LNCaP clone FGC (cell line): Measurements from ENCODE around the gene PDIA5.
"Not testable (repeated sequence)": the region's sequence is repeated elsewhere in the genome, so short reads cannot be mapped to it uniquely, and the experiment has no call there.

Source experiments
- DNase-seq: peaks from one replicate; pipeline ENCODE4 v3.0.0-alpha.2; 2011; ENCODE audit warnings: low read depth
- H3K4me3 ChIP-seq: 2 replicates; pipeline ENCODE4 v1.5.1; 2011; ENCODE audit warnings: mild to moderate bottlenecking, low read depth, low read length, control low read depth
- CTCF ChIP-seq: IDR thresholded peaks from 2 replicates; pipeline ENCODE4 v1.5.1; 2012; ENCODE audit warnings: mild to moderate bottlenecking; ENCODE audit not compliant: control insufficient read depth, insufficient read depth; ENCODE audit errors: extremely low read depth

The PDIA5 gene

GRCh38 chr3:123104550-123104949, 37.7 kb downstream of the PDIA5 start:
- DNase-seq = no peak
- no peak for TF ChIP-seq CTCF
- no peak overlapping the region for H3K4me3 ChIP-seq

- DNase-seq = no peak
- TF ChIP-seq CTCF = no peak
- H3K4me3 ChIP-seq = no peak overlapping the region
Observed at GRCh38 chr3:123105201-123106189, 38.7 kb downstream of the PDIA5 start.

GRCh38 chr3:123110282-123110975, 43.6 kb downstream of the PDIA5 start:
- no peak for TF ChIP-seq CTCF
- H3K4me3 ChIP-seq = no peak overlapping the region
- DNase-seq = no peak

- no peak overlapping the region for H3K4me3 ChIP-seq
- no peak for TF ChIP-seq CTCF
- DNase-seq = no peak
Observed at GRCh38 chr3:123110976-123111615, 44.3 kb downstream of the PDIA5 start.

- no peak for DNase-seq
- no peak for TF ChIP-seq CTCF
- no peak overlapping the region for H3K4me3 ChIP-seq
Observed at GRCh38 chr3:123111640-123112039, 44.8 kb downstream of the PDIA5 start.

GRCh38 chr3:123112232-123112631, 45.4 kb downstream of the PDIA5 start:
- no peak for DNase-seq
- H3K4me3 ChIP-seq = no peak overlapping the region
- TF ChIP-seq CTCF = no peak

- not testable (repeated sequence) for H3K4me3 ChIP-seq, DNase-seq
Observed at GRCh38 chr3:123112656-123113055, 45.8 kb downstream of the PDIA5 start.
